Muscle layer of colon (tissue), 2 donors: ENCODE results near the gene CLTA.
A peak's percentile ranks its signal among the peaks of the same experiment; 100 is the strongest.
"Not testable (repeated sequence)": the region's sequence is repeated elsewhere in the genome, so short reads cannot be mapped to it uniquely, and the experiment has no call there.

ENCODE experiments used
- H3K27ac ChIP-seq: one replicate; pipeline ENCODE4 v1.7.0; 2013; ENCODE audit warnings: low read depth, mild to moderate bottlenecking, low read length, moderate library complexity
- H3K27me3 ChIP-seq, 2 donors: one replicate each; pipeline ENCODE4 v1.7.0; 2013; ENCODE audit warnings: low read length in 2 of 2, mild to moderate bottlenecking in 2 of 2; ENCODE audit not compliant: insufficient read depth in 2 of 2, control insufficient read depth in 1 of 2
- H3K36me3 ChIP-seq: one replicate; pipeline ENCODE4 v1.7.0; 2013; ENCODE audit warnings: mild to moderate bottlenecking, low read length; ENCODE audit not compliant: insufficient read depth
- H3K4me1 ChIP-seq: one replicate; pipeline ENCODE4 v1.7.0; 2013; ENCODE audit warnings: mild to moderate bottlenecking, low read length; ENCODE audit not compliant: insufficient read depth
- H3K4me3 ChIP-seq, 2 donors: one replicate each; pipeline ENCODE4 v1.7.0; 2013; ENCODE audit warnings: low read length in 2 of 2, low read depth in 1 of 2, mild to moderate bottlenecking in 1 of 2, moderate library complexity in 1 of 2
- H3K9ac ChIP-seq: one replicate; pipeline ENCODE4 v1.7.0; 2013; ENCODE audit warnings: low read length
- H3K9me3 ChIP-seq: one replicate; pipeline ENCODE4 v1.7.0; 2013; ENCODE audit warnings: mild to moderate bottlenecking, low read length
- donor health status: abdominal sarcoma.
- donor health status: Adenocarcinoma of cecum.

CLTA gene

DNA sequence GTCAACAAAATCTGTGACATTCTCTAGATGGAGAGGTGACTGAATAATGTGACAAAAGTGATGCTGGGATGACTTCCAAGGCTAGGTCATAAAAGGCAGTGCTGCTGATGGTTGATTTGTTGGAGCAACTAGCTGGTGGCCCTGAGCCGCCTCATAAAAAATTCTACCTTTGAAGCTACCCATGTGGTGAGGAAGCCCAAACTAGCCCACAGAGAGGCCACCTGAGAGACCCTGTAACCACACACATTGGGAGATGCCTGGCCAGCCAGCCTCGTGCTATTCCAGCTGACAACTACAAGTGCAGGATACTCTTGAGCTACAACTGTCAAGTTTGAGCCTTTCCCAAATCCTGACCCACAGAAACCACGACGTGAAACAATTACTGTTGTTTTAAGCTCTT lies 22.7 kb downstream of the CLTA start:
- H3K36me3 ChIP-seq, result peaks cover 68% of the 10 kb centered on the region
- H3K27ac ChIP-seq, result no peak overlapping the region

DNA sequence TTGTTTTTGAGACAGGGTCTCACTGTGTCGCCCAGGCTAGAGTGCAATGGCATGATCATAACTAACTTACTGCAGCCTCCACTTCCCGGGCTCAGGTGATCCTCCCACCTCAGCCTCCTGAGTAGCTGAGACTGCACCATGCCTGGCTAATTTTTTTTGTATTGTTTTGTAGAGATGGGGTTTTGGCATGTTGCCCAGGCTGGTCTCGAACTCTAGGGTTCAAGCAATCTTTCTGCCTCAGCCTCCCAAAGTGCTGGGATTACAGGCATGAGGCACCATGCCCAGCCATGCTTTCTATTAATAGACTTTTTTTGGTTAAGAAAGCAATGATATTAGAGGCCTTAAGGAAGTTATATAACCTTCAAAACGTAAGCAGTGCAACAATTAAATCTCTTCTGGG lies 23.3 kb downstream of the CLTA start:
- H3K36me3 ChIP-seq, result peaks cover 70% of the 10 kb centered on the region
- no peak overlapping the region for H3K9ac ChIP-seq
- no peak overlapping the region for H3K4me3 ChIP-seq
- no peaks in the 10 kb centered on the region for H3K27me3 ChIP-seq
- peak overlapping the region; percentile 38 for H3K27ac ChIP-seq
- no peaks in the 10 kb centered on the region for H3K9me3 ChIP-seq
- peaks cover 19% of the 10 kb centered on the region for H3K4me1 ChIP-seq

More for the DNA sequence above, 22.7 kb downstream of the CLTA start:
- Histone ChIP-seq H3K4me1 (peaks cover 19% of the 10 kb centered on the region), H3K9ac (no peak overlapping the region), H3K9me3 (no peaks in the 10 kb centered on the region), H3K4me3 (no peak overlapping the region), H3K27me3 (no peaks in the 10 kb centered on the region)

DNA sequence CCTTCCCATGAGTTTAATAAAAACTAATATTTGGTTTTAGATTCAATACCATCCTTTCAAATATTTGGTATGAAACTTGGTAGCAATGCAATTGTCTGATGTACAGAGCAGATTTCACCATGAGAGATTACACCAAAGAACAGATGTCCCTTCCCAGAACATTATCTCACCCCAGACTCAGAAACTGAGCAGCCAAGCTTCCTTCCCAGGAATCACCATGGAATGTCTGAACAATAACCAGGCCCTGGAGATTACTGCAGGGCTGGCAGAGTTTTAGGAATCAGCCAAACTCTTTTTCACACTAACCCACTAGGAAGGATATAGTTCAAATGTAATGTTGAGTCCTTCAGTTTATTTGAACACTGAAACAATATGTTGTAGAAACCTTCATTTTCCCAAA lies 23.9 kb downstream of the CLTA start:
- Histone ChIP-seq H3K27me3 (no peaks in the 10 kb centered on the region), H3K36me3 (peaks cover 72% of the 10 kb centered on the region), H3K4me1 (peaks cover 19% of the 10 kb centered on the region), H3K27ac (peak overlapping the region; percentile 38), H3K9me3 (no peaks in the 10 kb centered on the region), H3K9ac (no peak overlapping the region), H3K4me3 (no peak overlapping the region)

DNA sequence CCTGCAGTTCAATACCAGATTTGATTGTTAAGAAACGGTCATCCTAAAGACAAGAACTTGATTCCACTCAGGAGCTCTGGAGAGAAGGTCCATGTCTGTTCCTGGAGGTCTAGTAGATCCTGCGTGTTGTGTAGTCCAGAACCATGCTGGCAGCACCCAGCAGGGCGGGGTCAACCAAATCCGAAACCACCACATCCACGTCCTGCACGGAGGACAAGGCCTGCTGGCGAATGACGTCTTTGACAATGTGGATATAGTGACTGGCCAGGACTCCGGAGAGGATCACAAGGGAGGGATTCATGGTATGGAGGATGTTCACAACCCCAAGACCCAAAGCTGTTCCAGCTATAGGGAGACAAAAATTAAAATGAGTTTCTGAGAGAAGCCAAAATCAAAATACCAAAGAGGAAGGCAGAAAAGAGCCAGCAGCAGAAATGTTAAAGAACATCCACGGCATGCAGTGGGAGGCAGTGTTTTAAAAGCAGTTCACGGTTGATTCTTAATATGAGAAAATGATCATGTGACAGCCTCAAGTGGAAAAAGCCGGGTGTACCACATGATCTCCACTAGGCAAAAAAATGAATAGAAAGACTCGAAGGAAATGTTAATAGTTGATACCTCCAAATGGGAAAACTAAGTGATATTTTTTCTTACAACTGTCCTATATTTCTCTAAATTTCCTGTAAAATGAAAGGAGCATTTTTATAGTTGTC lies 26.7 kb downstream of the CLTA start:
- Histone ChIP-seq H3K4me1 (peaks cover 13% of the 10 kb centered on the region), H3K27me3 (no peaks in the 10 kb centered on the region), H3K4me3 (no peak overlapping the region), H3K9ac (no peak overlapping the region), H3K9me3 (no peaks in the 10 kb centered on the region), H3K27ac (no peak overlapping the region), H3K36me3 (peaks cover 73% of the 10 kb centered on the region)

DNA sequence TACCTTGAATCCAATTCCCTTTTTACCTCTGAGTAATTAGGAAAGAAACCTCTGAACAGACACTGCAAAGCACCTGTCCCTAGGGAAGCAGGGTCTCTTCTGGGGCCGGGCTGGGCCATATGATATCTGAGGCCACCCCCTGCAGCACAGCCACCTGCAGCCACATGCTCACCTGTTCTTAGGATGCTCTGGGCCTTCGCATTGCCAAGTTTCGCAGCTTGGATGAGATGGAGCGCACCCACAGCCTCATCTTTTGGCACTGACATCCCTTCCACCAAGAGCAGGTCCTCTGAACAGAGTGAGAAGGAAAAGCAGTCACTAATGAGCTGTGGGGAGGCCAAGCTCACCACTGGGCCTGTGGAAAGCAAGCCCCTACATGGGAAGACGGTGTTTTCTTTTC lies 27.3 kb downstream of the CLTA start:
- peaks cover 13% of the 10 kb centered on the region for H3K4me1 ChIP-seq
- H3K9ac ChIP-seq, result no peak overlapping the region
- no peak overlapping the region for H3K27ac ChIP-seq
- H3K36me3 ChIP-seq, result peaks cover 75% of the 10 kb centered on the region
- no peaks in the 10 kb centered on the region for H3K27me3 ChIP-seq
- no peaks in the 10 kb centered on the region for H3K9me3 ChIP-seq
- H3K4me3 ChIP-seq, result no peak overlapping the region

DNA sequence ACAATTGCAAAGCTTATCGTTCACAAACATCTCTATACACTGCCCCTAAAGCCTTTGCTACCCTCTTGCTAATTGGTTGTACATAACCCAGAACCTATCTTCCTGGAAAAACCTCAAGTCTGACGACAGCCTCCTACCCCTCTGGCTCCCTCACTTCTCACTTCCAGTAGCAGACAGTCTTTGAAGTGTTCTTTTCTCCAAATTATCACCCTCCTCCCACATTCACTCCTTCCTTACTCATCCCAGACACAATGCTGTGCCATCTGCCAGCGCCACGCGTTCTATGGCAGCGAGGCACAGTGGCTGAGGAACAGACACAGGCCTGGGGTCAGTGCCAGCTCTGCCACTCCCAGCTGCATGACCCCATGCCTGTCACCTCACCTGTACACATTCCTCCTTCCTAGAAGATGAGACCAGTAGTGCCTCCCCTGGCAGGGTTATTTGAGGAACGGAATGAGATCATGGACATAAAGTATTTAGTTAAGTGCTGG lies 27.7 kb downstream of the CLTA start:
- no peak overlapping the region for H3K9ac ChIP-seq

DNA sequence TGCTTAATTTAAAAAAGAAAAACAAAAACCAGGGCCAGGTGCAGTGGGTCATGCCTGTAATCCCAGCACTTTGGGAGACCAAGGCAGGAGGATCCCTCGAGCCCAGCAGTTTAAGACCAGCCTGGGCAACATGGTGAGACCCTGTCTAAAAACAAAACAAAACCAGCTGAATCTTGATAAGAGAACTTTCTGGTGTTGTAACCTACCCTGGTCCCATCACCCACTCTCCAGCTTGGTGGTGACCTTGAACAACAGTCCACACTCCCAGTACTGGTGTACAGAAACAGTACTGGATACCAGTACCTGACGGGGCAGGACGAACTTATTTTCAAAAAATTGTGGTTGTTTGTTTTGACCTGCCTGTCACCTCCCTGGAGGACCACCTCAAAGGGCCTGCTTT lies 30.9 kb downstream of the CLTA start:
- H3K9me3 ChIP-seq, result no peaks in the 10 kb centered on the region
- no peak overlapping the region for H3K27ac ChIP-seq
- H3K4me1 ChIP-seq, result no peaks in the 10 kb centered on the region
- no peaks in the 10 kb centered on the region for H3K27me3 ChIP-seq
- no peak overlapping the region for H3K9ac ChIP-seq
- peaks cover 79% of the 10 kb centered on the region for H3K36me3 ChIP-seq
- H3K4me3 ChIP-seq, result no peak overlapping the region

More for the DNA sequence above, 27.7 kb downstream of the CLTA start:
- H3K4me3 ChIP-seq, result no peak overlapping the region
- peaks cover 75% of the 10 kb centered on the region for H3K36me3 ChIP-seq
- H3K27me3 ChIP-seq, result no peaks in the 10 kb centered on the region
- H3K9me3 ChIP-seq, result no peaks in the 10 kb centered on the region
- H3K4me1 ChIP-seq, result peaks cover 13% of the 10 kb centered on the region
- no peak overlapping the region for H3K27ac ChIP-seq

DNA sequence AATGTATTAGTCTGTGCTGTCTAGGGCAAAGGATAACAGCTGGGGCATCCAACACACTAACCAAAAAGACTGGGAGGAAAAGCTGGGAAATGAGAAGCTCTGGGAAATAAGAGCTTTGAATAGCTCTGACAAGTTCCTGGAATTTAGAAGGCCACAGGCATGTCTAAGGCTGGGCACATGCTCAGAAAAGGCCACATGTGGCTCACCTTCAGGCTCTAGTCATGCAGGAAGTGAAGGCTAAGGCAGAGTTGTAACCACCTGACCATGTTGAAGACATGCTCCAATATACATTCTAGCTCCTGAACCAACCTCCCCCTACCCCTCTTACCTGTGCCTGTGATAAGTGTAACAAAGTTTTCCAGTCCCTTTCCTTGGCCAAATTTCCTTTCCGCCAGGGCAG lies 31.7 kb downstream of the CLTA start:
- H3K9me3 ChIP-seq, result no peaks in the 10 kb centered on the region
- H3K36me3 ChIP-seq, result peaks cover 80% of the 10 kb centered on the region
- no peak overlapping the region for H3K9ac ChIP-seq
- H3K27me3 ChIP-seq, result no peaks in the 10 kb centered on the region
- no peaks in the 10 kb centered on the region for H3K4me1 ChIP-seq
- H3K4me3 ChIP-seq, result no peak overlapping the region
- no peak overlapping the region for H3K27ac ChIP-seq

DNA sequence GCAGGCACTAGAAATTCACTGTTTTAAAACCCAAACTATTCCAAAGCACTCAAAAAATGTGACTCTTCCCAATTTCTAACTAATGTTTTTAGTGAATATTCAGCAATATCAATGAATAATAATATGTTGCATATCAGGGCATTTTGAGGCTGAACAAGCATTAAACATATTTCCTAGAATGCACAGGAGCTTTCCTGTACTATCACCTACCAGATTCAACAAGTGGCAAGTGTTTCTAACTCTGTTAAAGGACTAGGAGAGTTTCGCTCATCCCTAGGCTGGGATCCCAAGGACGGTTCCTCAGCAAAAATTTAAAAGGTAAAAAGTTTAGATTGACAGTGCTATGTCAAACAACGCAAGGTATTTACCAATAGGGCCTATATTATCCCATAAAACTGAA lies 46.5 kb downstream of the CLTA start:
- Histone ChIP-seq H3K27me3 (no peaks in the 10 kb centered on the region), H3K9me3 (no peaks in the 10 kb centered on the region), H3K9ac (no peak overlapping the region), H3K27ac (no peak overlapping the region), H3K4me3 (no peak overlapping the region), H3K4me1 (no peaks in the 10 kb centered on the region), H3K36me3 (peaks cover 35% of the 10 kb centered on the region)

DNA sequence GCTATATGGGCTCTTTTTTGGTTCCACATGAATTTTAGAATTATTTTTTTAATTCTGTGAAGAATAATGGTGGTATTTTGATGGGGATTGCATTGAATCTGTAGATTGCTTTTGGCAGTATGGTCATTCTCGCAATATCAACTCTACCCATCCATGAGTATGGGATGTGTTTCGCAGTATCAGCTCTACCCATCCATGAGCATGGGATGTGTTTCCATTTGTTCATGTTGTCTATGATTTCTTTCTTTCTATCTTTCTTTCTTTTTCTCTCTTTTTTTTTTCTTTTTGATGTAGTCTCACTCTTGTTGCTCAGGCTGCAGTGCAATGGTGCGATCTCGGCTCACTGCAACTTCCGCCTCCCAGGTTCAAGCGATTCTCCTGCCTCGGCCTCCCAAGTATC lies 48.5 kb downstream of the CLTA start:
- not testable (repeated sequence) for H3K4me1 ChIP-seq, H3K9me3 ChIP-seq, H3K27ac ChIP-seq, H3K27me3 ChIP-seq, H3K4me3 ChIP-seq, H3K9ac ChIP-seq
- peaks cover 16% of the 10 kb centered on the region for H3K36me3 ChIP-seq

DNA sequence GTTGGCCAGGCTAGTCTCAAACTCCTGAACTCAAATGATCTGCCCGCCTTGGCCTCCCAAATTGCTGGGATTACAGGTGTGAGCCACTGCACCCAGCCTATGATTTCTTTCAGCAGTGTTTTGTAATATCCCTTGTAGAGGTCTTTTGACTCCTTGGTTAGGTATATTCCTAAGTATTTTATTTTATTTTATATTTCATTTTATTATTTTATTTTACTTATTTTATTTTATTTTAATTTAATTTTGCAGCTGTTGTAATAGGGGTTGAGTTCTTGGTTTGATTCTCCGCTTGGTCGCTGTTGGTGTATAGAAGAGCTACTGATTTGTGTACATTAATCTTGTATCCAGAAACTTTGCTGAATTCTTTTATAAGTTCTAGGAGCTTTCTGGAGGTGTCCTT lies 49.0 kb downstream of the CLTA start:
- peaks cover 12% of the 10 kb centered on the region for H3K36me3 ChIP-seq
- not testable (repeated sequence) for H3K9me3 ChIP-seq, H3K4me3 ChIP-seq, H3K27ac ChIP-seq, H3K4me1 ChIP-seq, H3K27me3 ChIP-seq, H3K9ac ChIP-seq

DNA sequence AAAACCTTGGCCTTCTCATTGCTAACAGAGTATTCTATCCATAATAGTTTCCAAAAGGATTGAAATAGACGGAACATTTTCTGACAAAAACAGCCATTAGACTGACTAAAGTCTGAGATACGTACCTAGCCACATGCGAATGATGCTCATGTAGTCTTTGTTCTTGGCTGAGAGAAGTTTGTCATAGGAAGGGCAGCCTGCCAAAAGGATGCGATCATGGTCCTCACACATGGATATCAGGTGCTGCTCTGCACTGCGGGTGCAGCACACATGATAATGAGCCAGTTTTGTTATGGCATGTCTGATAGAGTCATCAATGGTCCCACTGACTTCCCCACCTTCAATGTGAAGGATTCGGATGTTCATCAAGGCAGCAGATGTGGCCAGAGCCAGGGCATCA lies 55.2 kb downstream of the CLTA start:
- Histone ChIP-seq H3K9me3 (no peaks in the 10 kb centered on the region), H3K27ac (no peak overlapping the region), H3K9ac (no peak overlapping the region), H3K4me3 (no peak overlapping the region), H3K27me3 (no peaks in the 10 kb centered on the region), H3K36me3 (peaks cover 13% of the 10 kb centered on the region), H3K4me1 (no peaks in the 10 kb centered on the region)
